Measurements from ENCODE around the gene AZIN2. TPM values are rescaled to one million over a fixed set of nuclear protein-coding genes. Genes with fewer than 3 reads are reported as not detected.

AZIN2 gene
- total RNA-seq, 1 experiment from 2014 or later, result 1.5 TPM

- Histone ChIP-seq H3K36me3 (ENCODE audit: control insufficient read depth, insufficient read depth, low read length) (no peaks in the 10 kb centered on the region), H3K27me3 (replicated peaks; ENCODE audit: control insufficient read depth, insufficient read depth, low read length) (no peaks in the 10 kb centered on the region), H3K4me1 (no peaks in the 10 kb centered on the region), H3K4me3 (ENCODE audit: low read depth, low read length) (no peak overlapping the region), H3K9me3 (no peaks in the 10 kb centered on the region)
- no peak for TF ChIP-seq CTCF (IDR thresholded peaks at IDR 0.05; ENCODE audit: insufficient read depth in 1 of 2, low read depth in 1 of 2, low read length in 1 of 2, severe bottlenecking in 1 of 2, unreplicated experiment in 1 of 2)
- Mint-ChIP-seq H3K27me3 (ENCODE audit: insufficient read depth, unreplicated experiment) (no peaks in the 10 kb centered on the region), H3K9me3 (ENCODE audit: unreplicated experiment) (no peaks in the 10 kb centered on the region), H3K27ac (ENCODE audit: unreplicated experiment) (no peak overlapping the region), H3K36me3 (ENCODE audit: insufficient read depth, unreplicated experiment) (no peaks in the 10 kb centered on the region), H3K4me3 (ENCODE audit: unreplicated experiment) (no peak overlapping the region), H3K4me1 (ENCODE audit: low read depth, unreplicated experiment) (no peaks in the 10 kb centered on the region)
- ChIA-PET CTCF (interaction anchor here (1.1 kb wide), 1 partner anchor 34 kb away, joined by 6 read pairs; no protein-coding TSS in a partner anchor), POLR2A (no interaction called here)
- DNase-seq, result peak in 1 of 2 experiments; percentile 2
- intact Hi-C loops (cut with micrococcal nuclease; ENCODE audit: unreplicated experiment), result loop anchor here (10.0 kb wide), 1 partner anchor 522 kb away; no protein-coding TSS in a partner anchor
- BruUV-seq (replicated peaks), result no TSS peak
Measured at GRCh38 chr1:33093004-33093403, 12.1 kb downstream of the AZIN2 start.

- TF ChIP-seq CTCF (IDR thresholded peaks at IDR 0.05; ENCODE audit: insufficient read depth in 1 of 2, low read depth in 1 of 2, low read length in 1 of 2, severe bottlenecking in 1 of 2, unreplicated experiment in 1 of 2), result no peak
- Histone ChIP-seq H3K36me3 (ENCODE audit: control insufficient read depth, insufficient read depth, low read length) (no peaks in the 10 kb centered on the region), H3K27me3 (replicated peaks; ENCODE audit: control insufficient read depth, insufficient read depth, low read length) (no peaks in the 10 kb centered on the region; the same call in 1 of the 2 replicates), H3K9me3 (no peaks in the 10 kb centered on the region), H3K4me3 (ENCODE audit: low read depth, low read length) (no peak overlapping the region), H3K4me1 (no peaks in the 10 kb centered on the region)
- no peak for DNase-seq
- no peaks in the 10 kb centered on the region for H3K36me3 Mint-ChIP-seq (ENCODE audit: insufficient read depth, unreplicated experiment)
- no peaks in the 10 kb centered on the region for H3K27me3 Mint-ChIP-seq (ENCODE audit: insufficient read depth, unreplicated experiment)
- POLR2A ChIA-PET, result no interaction called here
- H3K27ac Mint-ChIP-seq (ENCODE audit: unreplicated experiment), result no peak overlapping the region
- CTCF ChIA-PET, result no interaction called here
- BruUV-seq (replicated peaks), result no TSS peak
- H3K4me1 Mint-ChIP-seq (ENCODE audit: low read depth, unreplicated experiment), result no peaks in the 10 kb centered on the region
- no peaks in the 10 kb centered on the region for H3K9me3 Mint-ChIP-seq (ENCODE audit: unreplicated experiment)
- intact Hi-C loops (cut with micrococcal nuclease; ENCODE audit: unreplicated experiment), result loop anchor here (10.0 kb wide), 1 partner anchor 520 kb away; no protein-coding TSS in a partner anchor
- H3K4me3 Mint-ChIP-seq (ENCODE audit: unreplicated experiment), result no peak overlapping the region
Measured at GRCh38 chr1:33094486-33094885, 13.5 kb downstream of the AZIN2 start.

- Mint-ChIP-seq H3K9me3 (ENCODE audit: unreplicated experiment) (no peaks in the 10 kb centered on the region), H3K4me3 (ENCODE audit: unreplicated experiment) (no peak overlapping the region), H3K27ac (ENCODE audit: unreplicated experiment) (no peak overlapping the region), H3K36me3 (ENCODE audit: insufficient read depth, unreplicated experiment) (no peaks in the 10 kb centered on the region), H3K4me1 (ENCODE audit: low read depth, unreplicated experiment) (no peaks in the 10 kb centered on the region), H3K27me3 (ENCODE audit: insufficient read depth, unreplicated experiment) (no peaks in the 10 kb centered on the region)
- CTCF ChIA-PET, result no interaction called here
- intact Hi-C loops (cut with micrococcal nuclease; ENCODE audit: unreplicated experiment), result loop anchor here (10.0 kb wide), 1 partner anchor 520 kb away; no protein-coding TSS in a partner anchor
- no peaks in the 10 kb centered on the region; the same call in 1 of the 2 replicates for H3K27me3 ChIP-seq (replicated peaks; ENCODE audit: control insufficient read depth, insufficient read depth, low read length)
- peak; percentile 71 to 87 for TF ChIP-seq CTCF (IDR thresholded peaks at IDR 0.05; ENCODE audit: insufficient read depth in 1 of 2, low read depth in 1 of 2, low read length in 1 of 2, severe bottlenecking in 1 of 2, unreplicated experiment in 1 of 2)
- no peaks in the 10 kb centered on the region for H3K36me3 ChIP-seq (ENCODE audit: control insufficient read depth, insufficient read depth, low read length)
- H3K4me3 ChIP-seq (ENCODE audit: low read depth, low read length), result no peak overlapping the region
- H3K4me1 ChIP-seq, result no peaks in the 10 kb centered on the region
- no TSS peak for BruUV-seq (replicated peaks)
- no peaks in the 10 kb centered on the region for H3K9me3 ChIP-seq
- POLR2A ChIA-PET, result no interaction called here
- peak in 1 of 2 experiments; percentile 63 for DNase-seq
Measured at GRCh38 chr1:33094971-33095604, 14.1 kb downstream of the AZIN2 start.

Measured in Caco-2 (cell line).